HepG2 (cell line): ENCODE measurements around the gene TIMM44. TPM values are rescaled to one million over a fixed set of nuclear protein-coding genes. Genes with fewer than 3 reads are reported as not detected.
A peak's percentile ranks its signal among the peaks of the same experiment; 100 is the strongest.

Experiments
- ATF3 ChIP-seq: sonication (generic); formaldehyde crosslinking; IDR thresholded peaks from 2 replicates; pipeline ENCODE4 v1.4.0; 2020; ENCODE audit warnings: missing genetic modification reagents
- CREBL2 ChIP-seq: sonication (generic); formaldehyde crosslinking; IDR thresholded peaks from 2 replicates; pipeline ENCODE4 v1.8.1; 2023; ENCODE audit warnings: missing genetic modification reagents, mild to moderate bottlenecking, borderline replicate concordance
- ELF4 ChIP-seq: sonication (generic); formaldehyde crosslinking; IDR thresholded peaks from 2 replicates; pipeline ENCODE4 v1.5.0; 2020; ENCODE audit warnings: missing genetic modification reagents, mild to moderate bottlenecking, moderate library complexity, borderline replicate concordance
- FLYWCH1 ChIP-seq: sonication (generic); formaldehyde crosslinking; IDR thresholded peaks from 2 replicates; pipeline ENCODE4 v1.8.1; 2023; ENCODE audit warnings: mild to moderate bottlenecking, missing genetic modification reagents
- GTF2F1 ChIP-seq: fragments of 150-350 bp; IDR thresholded peaks from 2 replicates; pipeline ENCODE4 v1.6.1; 2014; ENCODE audit warnings: low read length
- HDAC1 ChIP-seq: sonication (generic); formaldehyde crosslinking; IDR thresholded peaks from 2 replicates; pipeline ENCODE4 v1.5.1; 2020; ENCODE audit warnings: mild to moderate bottlenecking, missing genetic modification reagents
- HNF1A ChIP-seq, 2 experiments: sonication (generic) in 1 of 2; formaldehyde crosslinking in 1 of 2; IDR thresholded peaks; 2 replicates each; pipeline versions ENCODE4 v1.4.0 to v1.6.1; 2016 to 2020; ENCODE audit warnings: borderline replicate concordance in 1 of 2, low read depth in 1 of 2, mild to moderate bottlenecking in 1 of 2, missing genetic modification reagents in 1 of 2
- IRF1 ChIP-seq: sonication (generic); formaldehyde crosslinking; IDR thresholded peaks from 2 replicates; pipeline ENCODE4 v1.4.0; 2020; ENCODE audit warnings: low read depth, mild to moderate bottlenecking, missing genetic modification reagents
- KLF9 ChIP-seq: IDR thresholded peaks from 2 replicates; pipeline ENCODE4 v1.6.1; 2016; ENCODE audit warnings: low read depth
- NAIF1 ChIP-seq: sonication (generic); formaldehyde crosslinking; IDR thresholded peaks from 2 replicates; pipeline ENCODE4 v1.5.0; 2020; ENCODE audit warnings: mild to moderate bottlenecking, missing genetic modification reagents, borderline replicate concordance
- NR2F1 ChIP-seq, 2 experiments: fragments of 450-650 bp in 1 of 2; formaldehyde crosslinking in 1 of 2; IDR thresholded peaks; 2 replicates each; pipeline versions ENCODE4 v1.5.0 to v1.6.1; 2016 to 2020; ENCODE audit warnings: mild to moderate bottlenecking in 1 of 2, missing compliant biosample characterization in 1 of 2, missing genetic modification reagents in 1 of 2, moderate library complexity in 1 of 2
- PAX8 ChIP-seq: sonication (generic); formaldehyde crosslinking; IDR thresholded peaks from 2 replicates; pipeline ENCODE4 v1.8.0; 2022; ENCODE audit warnings: mild to moderate bottlenecking, missing genetic modification reagents, borderline replicate concordance
- RAD21 ChIP-seq: fragments of 450-650 bp; formaldehyde crosslinking; IDR thresholded peaks from 2 replicates; pipeline ENCODE4 v1.5.0; 2020; ENCODE audit warnings: mild to moderate bottlenecking
- RARG ChIP-seq: sonication (generic); formaldehyde crosslinking; IDR thresholded peaks from 2 replicates; pipeline ENCODE4 v1.4.0; 2020; ENCODE audit warnings: low read depth, mild to moderate bottlenecking, missing genetic modification reagents
- SOX5 ChIP-seq: IDR thresholded peaks from 2 replicates; pipeline ENCODE4 v1.6.1; 2016; ENCODE audit warnings: borderline replicate concordance
- TBL1XR1 ChIP-seq: fragments of 150-350 bp; IDR thresholded peaks from 2 replicates; pipeline ENCODE4 v1.6.1; 2014; ENCODE audit warnings: borderline replicate concordance, low read length; ENCODE audit not compliant: partially characterized antibody
- ZC3H4 ChIP-seq: sonication (generic); formaldehyde crosslinking; IDR thresholded peaks from 2 replicates; pipeline ENCODE4 v1.4.0; 2020; ENCODE audit warnings: missing genetic modification reagents, borderline replicate concordance
- ZNF280B ChIP-seq: sonication (generic); formaldehyde crosslinking; IDR thresholded peaks from 2 replicates; pipeline ENCODE4 v1.5.0; 2020; ENCODE audit warnings: missing genetic modification reagents, mild to moderate bottlenecking, borderline replicate concordance
- ZNF7 ChIP-seq: IDR thresholded peaks from 2 replicates; pipeline ENCODE4 v1.6.1; 2016; ENCODE audit warnings: missing biosample characterization, missing genetic modification reagents
- ZNF800 ChIP-seq: sonication (generic); formaldehyde crosslinking; IDR thresholded peaks from 2 replicates; pipeline ENCODE4 v1.4.0; 2020; ENCODE audit warnings: missing genetic modification reagents
- polyA plus RNA-seq, 8 experiments: library from polyadenylated mRNA; depleted of rRNA in 3 of 8; stranded (reverse) in 7 of 8; unstranded in 1 of 8; fragments of >200 nt; fragmentation: Illumina TruSeq in 4 of 8; extraction: Trizol in 4 of 8; gene quantifications; 2 replicates each; pipeline versions ENCODE4 v1.2.1 to v1.2.3, GENCODE V29; 2011 to 2016; ENCODE audit warnings: low read depth in 4 of 8, missing spikeins in 1 of 8, mixed read lengths in 1 of 8; ENCODE audit not compliant: insufficient read depth in 1 of 8
- total RNA-seq, 5 experiments: library from RNA; depleted of rRNA; stranded (reverse); fragments of >200 nt; fragmentation: Illumina TruSeq; extraction: Trizol; gene quantifications; 2 replicates each; pipeline ENCODE4 v1.2.3, GENCODE V29; 2016; ENCODE audit warnings: low read depth in 1 of 5

TIMM44 gene
- total and polyA plus RNA-seq, 2 of the 13 experiments (the other 11 are each of a cell fraction or from before 2014, with no cell fraction given), result 42.9 to 72.6 TPM

- TF ChIP-seq ZNF800 (CRISPR knock-in tag) (no peak), FLYWCH1 (CRISPR knock-in tag) (no peak), HDAC1 (CRISPR knock-in tag) (no peak), NR2F1 (CRISPR knock-in tag; IDR thresholded peaks at IDR 0.05) (0 out of 4 replicates have a peak, but pooled peaks of 1 of the 2 experiments have one; percentile 89), ZNF7 (0 out of 2 replicates have a peak, but pooled peaks have one; percentile 6), GTF2F1 (no peak), RAD21 (CRISPR knock-in tag) (no peak), KLF9 (CRISPR knock-in tag) (no peak), ZNF280B (no peak), CREBL2 (CRISPR knock-in tag) (no peak), TBL1XR1 (peak; percentile 10), IRF1 (CRISPR knock-in tag) (no peak), ZC3H4 (CRISPR knock-in tag) (peak; percentile 33), ATF3 (CRISPR knock-in tag) (no peak), SOX5 (CRISPR knock-in tag) (no peak), NAIF1 (CRISPR knock-in tag) (peak; percentile 21; the same call in 1 of the 2 replicates), PAX8 (no peak), RARG (CRISPR knock-in tag) (no peak), HNF1A (IDR thresholded peaks at IDR 0.05; ENCODE audit: low read depth) (no peak), HNF1A (CRISPR knock-in tag; IDR thresholded peaks at IDR 0.05; ENCODE audit: borderline replicate concordance) (no peak), ELF4 (CRISPR knock-in tag) (peak; percentile 36; the same call in 1 of the 2 replicates)
Observed at GRCh38 chr19:7902796-7903243, 40.6 kb downstream of the TIMM44 start (continued).
